ENCODE results near the gene SULT1C3. TPM values are rescaled to one million over a fixed set of nuclear protein-coding genes. Genes with fewer than 3 reads are reported as not detected.

The SULT1C3 gene
- total and polyA plus RNA-seq, 4 donors: not detected

DNA sequence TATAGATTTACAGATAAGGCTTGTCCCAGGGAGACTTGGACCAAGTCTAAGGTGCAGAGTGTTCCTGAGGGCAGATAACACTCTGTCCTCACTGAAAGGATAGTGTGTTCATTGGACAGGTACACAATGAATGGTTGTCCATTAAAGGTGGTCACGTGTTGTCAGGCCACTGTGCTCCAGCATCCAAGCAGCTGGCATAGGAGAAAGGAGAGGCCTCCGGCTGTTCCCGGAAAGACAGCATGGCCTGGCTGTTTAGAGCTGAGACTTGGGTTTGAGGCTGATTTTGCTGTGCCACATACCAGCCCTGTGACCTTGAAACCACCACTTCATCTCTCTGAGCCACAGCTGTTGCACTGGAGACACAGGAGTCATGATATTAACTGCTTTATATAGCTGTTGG, 19.6 kb upstream of the SULT1C3 start:
- Histone ChIP-seq H3K36me3 (ENCODE audit: control insufficient read depth in 4 of 4, insufficient read depth in 4 of 4, low read length in 4 of 4) (no peaks in the 10 kb centered on the region), H3K9me3 (ENCODE audit: control insufficient read depth in 4 of 4, insufficient read depth in 3 of 4, low read length in 3 of 4) (peaks cover 0 to 9% (median 4%) of the 10 kb centered on the region in 4 donors), H3K27ac (ENCODE audit: low read depth in 1 of 2, low read length in 1 of 2) (no peak overlapping the region), H3K4me1 (ENCODE audit: control insufficient read depth in 5 of 5, insufficient read depth in 5 of 5, low read length in 5 of 5) (peaks cover 0 to 2% (median 0%) of the 10 kb centered on the region in 5 donors), H3K27me3 (ENCODE audit: control insufficient read depth in 3 of 3, insufficient read depth in 3 of 3, low read length in 2 of 3) (peaks cover 0 to 3% (median 0%) of the 10 kb centered on the region in 3 donors), H3K9ac (ENCODE audit: insufficient read depth in 1 of 2, low read length in 2 of 2) (no peak overlapping the region), H3K4me3 (no peak overlapping the region)
- TF ChIP-seq, protein P1, sequence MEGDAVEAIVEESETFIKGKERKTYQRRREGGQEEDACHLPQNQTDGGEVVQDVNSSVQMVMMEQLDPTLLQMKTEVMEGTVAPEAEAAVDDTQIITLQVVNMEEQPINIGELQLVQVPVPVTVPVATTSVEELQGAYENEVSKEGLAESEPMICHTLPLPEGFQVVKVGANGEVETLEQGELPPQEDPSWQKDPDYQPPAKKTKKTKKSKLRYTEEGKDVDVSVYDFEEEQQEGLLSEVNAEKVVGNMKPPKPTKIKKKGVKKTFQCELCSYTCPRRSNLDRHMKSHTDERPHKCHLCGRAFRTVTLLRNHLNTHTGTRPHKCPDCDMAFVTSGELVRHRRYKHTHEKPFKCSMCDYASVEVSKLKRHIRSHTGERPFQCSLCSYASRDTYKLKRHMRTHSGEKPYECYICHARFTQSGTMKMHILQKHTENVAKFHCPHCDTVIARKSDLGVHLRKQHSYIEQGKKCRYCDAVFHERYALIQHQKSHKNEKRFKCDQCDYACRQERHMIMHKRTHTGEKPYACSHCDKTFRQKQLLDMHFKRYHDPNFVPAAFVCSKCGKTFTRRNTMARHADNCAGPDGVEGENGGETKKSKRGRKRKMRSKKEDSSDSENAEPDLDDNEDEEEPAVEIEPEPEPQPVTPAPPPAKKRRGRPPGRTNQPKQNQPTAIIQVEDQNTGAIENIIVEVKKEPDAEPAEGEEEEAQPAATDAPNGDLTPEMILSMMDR (IDR thresholded peaks at IDR 0.05; ENCODE audit: control extremely low read depth, extremely low read depth): no peak
- ATAC-seq (ENCODE audit: insufficient read depth, low FRiP score): no peak
- DNase-seq: no peak
- WGBS, 2 donors: 94 to 95% methylated on average over 3 of the region's 3 CpGs

- no peak for DNase-seq
- H3K27me3 ChIP-seq (ENCODE audit: control insufficient read depth in 3 of 3, insufficient read depth in 3 of 3, low read length in 2 of 3): peaks cover 0 to 3% (median 0%) of the 10 kb centered on the region in 3 donors
- TF ChIP-seq, protein P1 (IDR thresholded peaks at IDR 0.05; ENCODE audit: control extremely low read depth, extremely low read depth): no peak
- H3K4me3 ChIP-seq: no peak overlapping the region
- H3K9me3 ChIP-seq (ENCODE audit: control insufficient read depth in 4 of 4, insufficient read depth in 3 of 4, low read length in 3 of 4): peaks cover 0 to 9% (median 4%) of the 10 kb centered on the region in 4 donors
- no peaks in the 10 kb centered on the region for H3K4me1 ChIP-seq (ENCODE audit: control insufficient read depth in 5 of 5, insufficient read depth in 5 of 5, low read length in 5 of 5)
- 79 to 81% methylated on average over 4 of the region's 4 CpGs for WGBS, 2 donors
- no peak for ATAC-seq (ENCODE audit: insufficient read depth, low FRiP score)
- H3K27ac ChIP-seq (ENCODE audit: low read depth in 1 of 2, low read length in 1 of 2): no peak overlapping the region
- H3K36me3 ChIP-seq (ENCODE audit: control insufficient read depth in 4 of 4, insufficient read depth in 4 of 4, low read length in 4 of 4): no peaks in the 10 kb centered on the region
- no peak overlapping the region for H3K9ac ChIP-seq (ENCODE audit: insufficient read depth in 1 of 2, low read length in 2 of 2)
Measured at GRCh38 chr2:108220942-108221541, 18.7 kb upstream of the SULT1C3 start.

GRCh38 chr2:108222261-108222660, 17.5 kb upstream of the SULT1C3 start:
- no peak overlapping the region for H3K4me3 ChIP-seq
- DNase-seq (no peak), ATAC-seq (ENCODE audit: insufficient read depth, low FRiP score) (no peak)
- no peak overlapping the region for H3K27ac ChIP-seq (ENCODE audit: low read depth in 1 of 2, low read length in 1 of 2)
- TF ChIP-seq, protein P1 (IDR thresholded peaks at IDR 0.05; ENCODE audit: control extremely low read depth, extremely low read depth): no peak
- H3K27me3 ChIP-seq (ENCODE audit: control insufficient read depth in 3 of 3, insufficient read depth in 3 of 3, low read length in 2 of 3): peaks cover 0 to 3% (median 0%) of the 10 kb centered on the region in 3 donors
- no peaks in the 10 kb centered on the region for H3K36me3 ChIP-seq (ENCODE audit: control insufficient read depth in 4 of 4, insufficient read depth in 4 of 4, low read length in 4 of 4)
- peaks cover 0 to 9% (median 4%) of the 10 kb centered on the region in 4 donors for H3K9me3 ChIP-seq (ENCODE audit: control insufficient read depth in 4 of 4, insufficient read depth in 3 of 4, low read length in 3 of 4)
- no peak overlapping the region for H3K9ac ChIP-seq (ENCODE audit: insufficient read depth in 1 of 2, low read length in 2 of 2)
- H3K4me1 ChIP-seq (ENCODE audit: control insufficient read depth in 5 of 5, insufficient read depth in 5 of 5, low read length in 5 of 5): no peaks in the 10 kb centered on the region
- WGBS, 2 donors: 82 to 89% methylated on average over 3 of the region's 3 CpGs

- DNase-seq: no peak
- no peak for ATAC-seq (ENCODE audit: insufficient read depth, low FRiP score)
- H3K27me3 ChIP-seq (ENCODE audit: control insufficient read depth in 3 of 3, insufficient read depth in 3 of 3, low read length in 2 of 3): no peaks in the 10 kb centered on the region
- WGBS, 2 donors: 80 to 91% methylated on average over 4 of the region's 4 CpGs
- no peaks in the 10 kb centered on the region for H3K36me3 ChIP-seq (ENCODE audit: control insufficient read depth in 4 of 4, insufficient read depth in 4 of 4, low read length in 4 of 4)
- H3K4me3 ChIP-seq: no peak overlapping the region
- no peak overlapping the region for H3K9ac ChIP-seq (ENCODE audit: insufficient read depth in 1 of 2, low read length in 2 of 2)
- H3K27ac ChIP-seq (ENCODE audit: low read depth in 1 of 2, low read length in 1 of 2): no peak overlapping the region
- peaks cover 0 to 9% (median 4%) of the 10 kb centered on the region in 4 donors for H3K9me3 ChIP-seq (ENCODE audit: control insufficient read depth in 4 of 4, insufficient read depth in 3 of 4, low read length in 3 of 4)
- TF ChIP-seq, protein P1 (IDR thresholded peaks at IDR 0.05; ENCODE audit: control extremely low read depth, extremely low read depth): no peak
- no peaks in the 10 kb centered on the region for H3K4me1 ChIP-seq (ENCODE audit: control insufficient read depth in 5 of 5, insufficient read depth in 5 of 5, low read length in 5 of 5)
Measured at GRCh38 chr2:108223573-108223972, 16.2 kb upstream of the SULT1C3 start.

All from lung (tissue), 12 donors.